Activated CD4-positive, alpha-beta T cell treated with anti-CD3 and anti-CD28 coated beads, Interleukin-2, Interleukin-6, amounts not matched to agents 100 ng/mL and 50 ng/mL, durations not matched to agents 16 hours and 8 hours (primary cell): ENCODE data around the gene MYT1.
"Not testable (repeated sequence)": the region's sequence is repeated elsewhere in the genome, so short reads cannot be mapped to it uniquely, and the experiment has no call there.

Experiments used
- DNase-seq: peaks from one replicate; pipeline ENCODE4 v3.0.0-alpha.2; 2020

MYT1 gene

GRCh38 chr20:64220891-64221527 is 56.8 kb downstream of the MYT1 start:
- DNase-seq, result no peak

GRCh38 chr20:64222291-64222735 is 58.1 kb downstream of the MYT1 start:
- no peak for DNase-seq

- DNase-seq, result no peak
These were observed 58.7 kb downstream of the MYT1 start for GRCh38 chr20:64222851-64223525.

- DNase-seq, result no peak
These were observed 59.3 kb downstream of the MYT1 start for GRCh38 chr20:64223526-64224067.

GRCh38 chr20:64224351-64225170 is 60.3 kb downstream of the MYT1 start:
- no peak for DNase-seq

- no peak for DNase-seq
These were observed 60.9 kb downstream of the MYT1 start for GRCh38 chr20:64225171-64225595.

GRCh38 chr20:64225828-64226598 is 61.8 kb downstream of the MYT1 start:
- no peak for DNase-seq

- no peak for DNase-seq
These were observed 62.7 kb downstream of the MYT1 start for GRCh38 chr20:64226686-64227580.

- DNase-seq, result no peak
These were observed 63.9 kb downstream of the MYT1 start for GRCh38 chr20:64228086-64228653.

- DNase-seq, result no peak
These were observed 64.7 kb downstream of the MYT1 start for GRCh38 chr20:64228751-64229506.

GRCh38 chr20:64229507-64230061 is 65.3 kb downstream of the MYT1 start:
- DNase-seq, result no peak

- DNase-seq, result no peak
These were observed 66.4 kb downstream of the MYT1 start for GRCh38 chr20:64230461-64231145.

GRCh38 chr20:64231621-64232550 is 67.6 kb downstream of the MYT1 start:
- DNase-seq, result no peak

- no peak for DNase-seq
These were observed 68.5 kb downstream of the MYT1 start for GRCh38 chr20:64232794-64233193.

- no peak for DNase-seq
These were observed 69.5 kb downstream of the MYT1 start for GRCh38 chr20:64233725-64234124.

- DNase-seq, result no peak
These were observed 70.1 kb downstream of the MYT1 start for GRCh38 chr20:64234291-64234791.

- not testable (repeated sequence) for DNase-seq
These were observed 70.8 kb downstream of the MYT1 start for GRCh38 chr20:64234921-64235565.
